OCI-M1 (cell line): ENCODE measurements around the gene TNRC6B.
"Not testable (repeated sequence)": the region's sequence is repeated elsewhere in the genome, so short reads cannot be mapped to it uniquely, and the experiment has no call there.

Experiments
- DNase-seq: peaks from one replicate; lab custom pipeline; 2025; lab: John Stamatoyannopoulos, UW

Gene TNRC6B, protein sequence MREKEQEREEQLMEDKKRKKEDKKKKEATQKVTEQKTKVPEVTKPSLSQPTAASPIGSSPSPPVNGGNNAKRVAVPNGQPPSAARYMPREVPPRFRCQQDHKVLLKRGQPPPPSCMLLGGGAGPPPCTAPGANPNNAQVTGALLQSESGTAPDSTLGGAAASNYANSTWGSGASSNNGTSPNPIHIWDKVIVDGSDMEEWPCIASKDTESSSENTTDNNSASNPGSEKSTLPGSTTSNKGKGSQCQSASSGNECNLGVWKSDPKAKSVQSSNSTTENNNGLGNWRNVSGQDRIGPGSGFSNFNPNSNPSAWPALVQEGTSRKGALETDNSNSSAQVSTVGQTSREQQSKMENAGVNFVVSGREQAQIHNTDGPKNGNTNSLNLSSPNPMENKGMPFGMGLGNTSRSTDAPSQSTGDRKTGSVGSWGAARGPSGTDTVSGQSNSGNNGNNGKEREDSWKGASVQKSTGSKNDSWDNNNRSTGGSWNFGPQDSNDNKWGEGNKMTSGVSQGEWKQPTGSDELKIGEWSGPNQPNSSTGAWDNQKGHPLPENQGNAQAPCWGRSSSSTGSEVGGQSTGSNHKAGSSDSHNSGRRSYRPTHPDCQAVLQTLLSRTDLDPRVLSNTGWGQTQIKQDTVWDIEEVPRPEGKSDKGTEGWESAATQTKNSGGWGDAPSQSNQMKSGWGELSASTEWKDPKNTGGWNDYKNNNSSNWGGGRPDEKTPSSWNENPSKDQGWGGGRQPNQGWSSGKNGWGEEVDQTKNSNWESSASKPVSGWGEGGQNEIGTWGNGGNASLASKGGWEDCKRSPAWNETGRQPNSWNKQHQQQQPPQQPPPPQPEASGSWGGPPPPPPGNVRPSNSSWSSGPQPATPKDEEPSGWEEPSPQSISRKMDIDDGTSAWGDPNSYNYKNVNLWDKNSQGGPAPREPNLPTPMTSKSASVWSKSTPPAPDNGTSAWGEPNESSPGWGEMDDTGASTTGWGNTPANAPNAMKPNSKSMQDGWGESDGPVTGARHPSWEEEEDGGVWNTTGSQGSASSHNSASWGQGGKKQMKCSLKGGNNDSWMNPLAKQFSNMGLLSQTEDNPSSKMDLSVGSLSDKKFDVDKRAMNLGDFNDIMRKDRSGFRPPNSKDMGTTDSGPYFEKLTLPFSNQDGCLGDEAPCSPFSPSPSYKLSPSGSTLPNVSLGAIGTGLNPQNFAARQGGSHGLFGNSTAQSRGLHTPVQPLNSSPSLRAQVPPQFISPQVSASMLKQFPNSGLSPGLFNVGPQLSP (N-terminal part only)

DNA sequence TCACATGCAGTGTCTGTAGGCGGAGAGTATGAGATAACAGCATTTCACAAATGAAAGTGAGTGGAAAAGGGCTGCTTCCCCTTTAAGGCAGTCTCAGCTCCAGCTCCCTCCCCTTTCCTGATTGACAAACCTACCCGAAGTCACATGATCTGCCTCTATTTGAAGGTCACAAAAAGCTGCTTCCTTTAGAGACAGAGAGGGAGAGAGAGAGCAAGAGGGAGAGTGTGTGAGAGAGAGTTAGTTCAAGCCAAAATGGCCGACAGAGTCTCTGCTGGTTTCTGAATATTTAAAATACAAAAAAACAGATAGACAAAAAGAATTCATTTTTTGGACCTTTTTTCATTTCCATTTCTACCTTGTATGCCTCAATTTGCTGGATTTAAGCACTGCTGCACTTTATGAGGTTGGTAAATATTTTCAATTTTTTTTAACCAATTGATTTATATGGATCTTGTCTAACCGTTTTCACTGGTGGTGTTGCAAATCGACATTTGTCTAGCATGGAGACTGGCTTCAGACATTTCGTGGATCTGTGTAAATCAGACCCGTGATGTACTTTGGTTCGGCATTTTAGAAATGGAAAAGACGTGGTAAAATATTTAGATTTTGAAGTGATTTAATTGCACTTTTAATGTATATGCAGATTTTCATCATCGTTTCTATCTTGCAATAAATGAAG lies at the start of gene TNRC6B:
Gene TNRC6B (plus strand): TSS at position 188 of the 679 bp plus-strand sequence. CDS start 211 bp downstream, at position 399.
- peak; percentile 98 for DNase-seq

DNA sequence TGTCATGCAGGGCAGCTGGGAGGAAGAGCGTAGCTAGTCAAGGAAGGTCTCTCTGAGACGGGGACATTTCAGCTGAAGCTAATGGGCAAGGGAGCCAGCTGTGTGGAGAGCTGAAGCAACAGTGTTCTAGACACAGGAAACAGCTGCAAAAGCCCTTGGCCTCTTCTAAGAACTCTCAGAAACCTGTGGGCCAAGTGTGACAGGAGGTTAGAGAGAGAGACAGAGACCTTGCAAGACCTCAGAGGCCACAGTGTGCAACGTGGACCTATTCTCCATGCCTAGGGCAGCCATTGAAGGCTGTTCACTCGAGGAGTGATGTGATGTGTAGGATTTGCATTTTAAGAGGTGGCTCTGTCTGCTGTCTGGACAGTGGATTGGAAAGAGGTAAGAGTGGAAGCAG lies 48.7 kb upstream of the TNRC6B start:
- no peak for DNase-seq

DNA sequence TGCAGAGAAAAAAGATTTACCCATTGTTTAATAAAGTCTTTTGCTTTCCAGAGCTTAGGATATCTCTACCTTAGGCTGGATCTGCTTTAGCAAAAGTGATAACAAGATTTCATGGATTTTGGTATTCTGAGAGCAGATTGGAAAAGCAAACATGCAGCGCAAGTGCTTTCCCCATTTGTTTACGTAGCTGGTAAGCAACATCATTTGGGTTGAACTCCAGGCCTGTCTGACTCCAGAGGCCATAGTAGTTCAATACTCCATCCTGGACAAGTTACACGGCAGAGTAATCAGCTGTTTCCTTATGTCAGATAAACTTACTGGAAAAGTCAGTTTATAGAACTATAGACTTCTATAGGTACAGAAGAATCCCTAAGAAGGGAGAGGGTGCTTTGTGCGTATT lies 40.6 kb upstream of the TNRC6B start:
- DNase-seq = no peak

DNA sequence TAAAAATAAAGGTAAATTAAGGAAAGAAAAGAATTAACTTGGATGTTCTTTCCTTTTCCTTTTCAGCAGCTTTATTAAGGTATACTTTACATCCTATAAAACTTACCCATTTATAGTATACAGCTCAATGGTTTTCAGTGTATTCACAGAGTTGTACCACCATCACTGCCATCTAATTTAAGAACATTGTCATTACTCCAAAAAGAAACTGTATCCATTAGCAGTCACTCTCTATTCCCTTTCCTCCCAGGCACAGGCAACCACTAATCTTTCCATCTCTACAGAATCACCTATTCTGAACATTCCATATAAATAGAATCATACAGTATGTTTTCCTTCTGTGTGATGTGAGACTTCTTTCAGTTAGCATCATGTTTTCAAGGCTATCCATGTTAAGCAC lies 38.9 kb upstream of the TNRC6B start:
- DNase-seq = no peak

DNA sequence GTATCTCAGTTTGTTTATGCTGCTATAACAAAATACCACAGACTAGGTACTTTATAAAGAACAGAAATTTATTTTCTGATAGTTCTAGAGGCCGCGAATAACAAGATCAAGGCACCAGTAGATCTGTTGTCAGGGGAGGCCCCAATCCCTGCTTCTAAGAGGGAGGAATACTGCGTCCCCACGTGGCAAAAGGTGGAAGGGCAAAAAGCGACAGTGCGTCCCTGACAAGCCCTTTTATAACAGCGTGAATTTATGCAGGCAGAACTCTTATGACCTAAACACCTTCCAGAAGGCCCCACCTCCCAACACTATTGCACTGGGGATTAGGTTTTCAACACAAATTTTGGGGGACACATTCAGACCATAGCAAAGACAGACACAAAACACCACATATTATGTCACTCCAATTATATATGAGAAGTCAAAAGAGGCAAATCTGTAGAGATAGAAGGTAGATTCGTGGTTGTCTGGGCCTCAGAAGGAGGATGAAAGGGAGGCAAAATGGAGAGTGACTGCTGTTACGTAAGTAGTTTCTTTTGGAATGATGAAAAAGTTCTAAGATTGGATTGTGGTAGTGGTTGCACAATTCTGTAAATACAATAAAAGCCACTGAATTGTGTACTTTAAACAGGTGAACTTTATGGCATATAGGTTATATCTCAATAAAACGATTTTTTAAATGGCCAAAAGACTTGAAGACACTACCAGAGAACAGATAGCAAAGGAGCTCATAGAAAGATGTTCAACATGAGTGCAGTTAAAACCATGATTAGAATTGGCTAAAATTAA lies 30.1 kb upstream of the TNRC6B start:
- no peak for DNase-seq

DNA sequence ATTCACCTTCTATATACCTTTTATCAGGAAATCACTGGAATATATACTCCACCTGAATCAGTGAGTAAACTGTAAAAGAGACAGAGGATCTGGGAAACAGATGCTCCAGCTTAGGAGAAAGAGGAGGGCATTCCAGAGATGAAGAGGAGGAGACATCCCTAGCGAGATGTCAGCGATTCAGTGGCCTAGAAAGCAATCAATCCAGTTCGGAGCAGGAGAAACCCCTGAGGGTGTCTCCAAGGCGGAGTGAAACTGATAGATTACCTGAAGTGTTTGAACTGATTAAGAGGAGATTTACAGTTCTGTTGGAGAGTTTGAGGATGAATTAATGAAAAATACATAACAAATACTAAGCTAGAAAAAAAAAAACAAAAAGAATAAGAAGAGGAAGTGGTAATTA lies 24.5 kb upstream of the TNRC6B start:
- no peak for DNase-seq

DNA sequence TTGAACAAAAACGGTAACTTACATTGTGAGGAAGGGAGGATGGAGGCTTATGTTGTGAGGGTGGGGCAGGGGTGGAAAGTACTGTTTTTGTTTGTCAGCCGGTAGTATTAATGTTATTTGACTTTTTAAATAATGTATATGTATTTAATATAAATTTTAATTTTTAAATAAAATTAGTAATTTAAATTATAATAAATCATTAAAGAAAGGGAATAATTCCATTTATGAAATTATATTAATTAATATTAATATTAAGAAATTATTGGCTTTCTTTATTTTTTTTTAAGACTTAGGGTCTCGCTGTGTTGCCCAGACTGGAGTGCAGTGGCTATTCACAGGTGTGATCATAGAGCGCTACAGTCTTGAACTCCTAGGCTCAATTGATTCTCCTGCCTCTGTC lies 24.0 kb upstream of the TNRC6B start:
- no peak for DNase-seq

DNA sequence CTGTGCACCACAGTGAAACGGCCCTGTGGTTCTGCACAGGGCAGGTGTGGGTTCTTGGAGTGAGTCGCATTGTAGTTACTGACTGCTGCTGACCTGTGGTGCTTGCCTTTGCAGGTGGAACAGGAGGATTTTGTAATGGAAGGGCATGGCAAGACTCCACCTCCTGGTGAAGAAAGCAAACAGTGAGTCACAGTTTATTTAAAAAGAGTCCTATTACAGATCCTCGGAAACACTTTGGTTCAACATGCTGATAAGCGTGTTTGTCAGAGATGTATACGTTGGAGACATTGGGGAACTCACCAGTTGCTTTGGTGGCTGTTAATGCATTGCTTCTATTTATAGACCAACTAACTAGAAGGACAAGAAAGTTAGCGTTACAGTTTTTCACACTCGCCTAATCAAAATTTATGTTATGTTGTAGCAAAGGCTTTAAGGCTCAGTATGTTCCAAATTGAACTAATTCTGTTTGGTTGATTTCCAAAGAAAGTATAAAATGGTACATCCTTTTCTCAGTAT lies 21.7 kb upstream of the TNRC6B start:
- peak; percentile 90 for DNase-seq

DNA sequence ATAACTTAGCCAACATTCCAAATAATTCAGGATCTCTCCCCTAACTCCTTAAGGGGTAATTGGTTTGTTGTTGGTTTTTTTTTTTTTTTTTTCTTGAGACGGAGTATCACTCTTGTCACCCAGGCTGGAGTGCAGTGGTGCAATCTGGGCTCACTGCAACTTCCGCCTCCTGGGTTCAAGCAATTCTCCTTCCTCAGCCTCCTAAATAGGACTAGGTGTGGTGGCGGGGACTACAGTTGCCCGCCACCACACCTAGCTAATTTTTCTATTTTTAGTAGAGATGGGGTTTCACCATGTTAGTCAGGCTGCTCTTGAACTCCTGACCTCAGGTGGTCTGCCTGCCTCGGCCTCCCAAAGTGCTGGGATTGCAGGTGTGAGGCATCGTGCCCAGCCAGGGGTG lies 21.0 kb upstream of the TNRC6B start:
- not testable (repeated sequence) for DNase-seq

DNA sequence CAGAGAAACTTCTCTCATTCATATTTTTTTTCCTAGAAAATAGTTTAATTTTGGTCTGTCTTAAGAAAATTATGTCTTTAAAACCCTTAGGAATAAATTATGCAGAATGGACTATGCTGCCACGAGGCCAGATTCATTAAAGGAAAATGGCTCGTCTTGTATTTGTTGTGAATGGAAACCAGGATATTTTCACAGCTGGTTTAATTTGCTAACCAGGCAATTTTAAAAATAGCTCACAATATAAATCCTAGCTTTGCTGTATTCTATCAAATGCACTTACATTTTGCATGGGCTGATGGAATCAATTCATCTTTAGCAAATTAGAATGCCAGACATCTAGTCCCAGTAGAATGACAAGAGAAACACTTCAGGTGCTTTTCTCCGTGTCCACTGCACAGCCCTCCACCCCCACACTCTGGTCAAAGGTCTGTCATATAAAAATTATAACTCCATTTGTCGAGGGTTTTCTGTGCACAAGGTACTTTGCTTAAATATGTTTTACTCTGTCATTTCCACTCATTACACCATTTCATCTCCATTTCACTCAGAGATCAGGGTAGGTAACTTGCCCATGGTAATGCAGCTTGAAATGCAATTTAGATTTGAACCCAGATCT lies 20.3 kb upstream of the TNRC6B start:
- DNase-seq = no peak

DNA sequence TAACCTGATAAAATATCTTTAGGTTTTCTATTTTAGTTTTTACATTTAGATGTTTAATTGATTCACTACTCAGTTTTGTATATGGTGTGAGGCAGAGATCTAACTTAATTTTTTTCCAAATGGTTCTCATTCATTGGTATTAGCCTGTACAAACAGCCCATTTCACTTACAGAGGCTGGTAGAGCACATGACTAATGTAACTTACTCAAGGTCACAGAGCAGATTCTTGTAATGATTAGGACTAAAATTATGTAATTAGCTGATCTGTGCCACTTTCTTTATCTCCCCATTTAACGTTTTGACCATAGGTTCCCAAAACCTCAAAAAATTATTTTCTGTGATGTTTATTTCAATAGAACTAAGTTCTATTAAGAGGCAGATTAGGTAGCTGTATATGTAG lies 16.5 kb upstream of the TNRC6B start:
- DNase-seq = no peak

DNA sequence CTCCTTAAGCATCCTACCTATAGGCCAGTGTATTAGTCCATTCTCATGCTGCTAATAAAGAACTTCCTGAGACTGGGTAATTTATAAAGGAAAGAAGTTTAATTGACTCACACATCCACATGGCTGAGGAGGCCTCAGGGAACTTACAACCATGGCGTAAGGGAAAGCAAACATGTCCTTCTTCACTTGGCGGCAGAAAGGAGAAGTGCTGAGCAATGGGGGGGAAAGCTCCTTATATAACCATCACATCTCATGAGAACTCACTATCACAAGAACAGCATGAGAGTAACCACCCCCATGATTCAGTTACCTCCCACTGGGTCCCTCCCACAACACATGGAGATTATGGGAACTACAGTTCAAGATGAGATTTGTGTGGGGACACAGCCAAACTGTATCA lies 12.2 kb upstream of the TNRC6B start:
- peak; percentile 59 for DNase-seq

DNA sequence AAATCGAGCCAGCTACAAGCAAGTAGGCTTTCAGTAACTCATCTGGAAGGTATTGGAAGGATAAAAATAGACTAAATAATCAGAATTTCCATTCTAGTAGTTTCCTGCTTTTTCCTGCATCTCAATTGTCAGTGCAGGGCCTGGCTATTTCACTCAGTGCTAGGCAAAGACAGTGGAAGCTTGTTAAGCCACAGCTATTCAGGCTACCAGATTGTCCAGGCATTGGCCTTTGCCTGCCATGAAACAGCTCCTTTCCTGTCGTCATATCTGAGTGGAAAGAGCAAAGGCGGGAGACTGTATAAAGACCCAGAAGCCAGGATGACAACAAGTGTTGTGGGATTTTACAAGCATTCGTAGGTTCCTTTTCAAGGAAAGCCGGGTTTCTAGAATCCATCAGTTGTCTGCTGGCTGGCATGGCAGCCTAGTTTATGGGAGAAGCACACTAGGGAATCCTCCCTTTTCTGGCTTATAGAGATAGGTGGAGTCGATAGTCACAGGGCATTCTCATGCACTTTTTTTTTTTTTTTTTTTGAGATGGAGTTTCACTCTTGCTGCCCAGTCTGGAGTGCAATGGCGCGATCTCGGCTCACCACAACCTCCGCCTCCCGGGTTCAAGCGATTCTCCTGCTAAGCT lies 2.0 kb upstream of the TNRC6B start:
- no peak for DNase-seq

DNA sequence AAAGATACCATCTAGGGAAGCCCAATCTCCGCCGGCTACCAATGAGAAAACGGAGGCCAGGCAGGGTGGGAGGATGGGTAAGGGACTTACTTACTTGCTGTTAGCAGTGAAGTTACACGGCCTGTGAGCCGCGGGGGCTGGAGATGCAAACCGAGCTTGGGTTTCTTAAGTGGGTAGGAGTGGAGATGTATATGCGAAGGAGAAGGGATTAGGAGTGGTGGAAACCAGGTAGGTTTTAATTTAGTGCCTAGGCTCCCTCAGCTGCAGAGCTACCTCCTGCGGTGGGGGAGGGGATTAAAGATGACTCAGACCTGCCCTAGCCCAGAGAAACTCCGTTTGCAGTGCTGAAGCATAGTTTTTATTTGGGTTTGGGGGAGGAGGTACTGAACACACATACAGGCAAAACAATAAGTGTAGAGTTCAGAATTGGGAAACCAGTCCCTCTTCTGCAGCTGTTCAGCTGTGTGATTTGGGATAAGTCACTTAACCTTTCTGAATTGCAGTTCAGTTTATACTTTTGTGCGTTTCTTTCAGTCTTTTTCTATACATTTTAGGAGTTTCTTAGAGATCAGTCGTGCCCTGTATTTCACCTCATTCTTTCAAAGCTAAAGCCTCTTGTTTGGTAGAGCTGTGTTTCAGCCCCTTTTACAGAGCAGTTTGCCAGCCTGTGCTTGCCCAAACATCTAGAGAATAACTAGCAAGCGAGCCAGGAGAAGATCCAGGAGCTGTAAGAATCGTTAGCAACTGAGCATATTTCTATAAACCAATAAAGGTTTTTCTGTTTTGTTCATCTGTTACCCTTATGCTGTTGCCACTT lies 596 bp upstream of the TNRC6B start:
- peak; percentile 89 for DNase-seq

DNA sequence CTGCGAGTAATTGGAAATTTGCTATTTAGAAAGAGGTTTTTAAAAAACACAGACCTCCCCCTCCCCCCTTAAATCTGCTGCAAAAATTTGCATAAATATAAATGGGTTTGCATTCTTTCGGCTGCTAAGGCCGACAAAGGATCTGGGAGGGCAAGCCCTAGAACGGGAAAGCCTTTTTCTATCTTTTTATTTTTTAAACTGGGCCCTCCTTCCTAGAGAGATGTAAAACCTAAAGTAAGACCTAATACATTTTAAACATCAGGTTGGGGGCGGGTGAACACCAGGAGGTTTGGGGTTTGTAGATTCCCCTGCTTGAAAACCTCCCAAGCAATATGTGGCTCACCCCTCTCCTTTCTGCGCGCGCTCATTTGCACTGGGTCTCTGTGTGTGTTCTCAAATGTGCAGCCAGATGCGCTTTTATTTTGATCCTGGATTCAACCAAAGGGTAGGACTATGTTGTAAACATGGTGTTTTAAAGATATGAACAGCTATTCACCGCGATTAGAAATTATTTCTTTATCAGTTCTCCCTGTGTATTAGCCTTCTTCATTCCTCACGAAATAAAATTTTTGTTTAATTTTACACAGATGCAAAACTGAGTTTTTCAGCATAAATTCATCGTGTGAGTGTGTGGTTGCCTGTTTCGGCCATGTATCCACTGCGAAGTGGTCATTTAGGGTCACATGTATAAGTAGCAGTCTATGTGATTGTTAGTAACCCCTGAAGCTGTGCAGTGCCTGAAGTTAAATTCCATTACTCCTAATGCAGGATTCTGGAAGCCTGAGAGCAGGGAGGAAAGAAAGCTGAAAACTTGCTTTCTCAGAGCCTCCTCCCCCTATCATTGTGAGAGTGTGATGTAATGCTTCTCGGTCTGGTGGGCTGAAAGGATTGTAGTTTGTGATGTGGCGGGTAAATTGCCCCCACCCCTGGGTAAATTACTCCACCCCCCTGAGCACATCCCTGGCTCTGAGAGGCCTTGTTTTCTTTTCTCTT lies 988 bp downstream of the TNRC6B start:
- peak; percentile 74 for DNase-seq

DNA sequence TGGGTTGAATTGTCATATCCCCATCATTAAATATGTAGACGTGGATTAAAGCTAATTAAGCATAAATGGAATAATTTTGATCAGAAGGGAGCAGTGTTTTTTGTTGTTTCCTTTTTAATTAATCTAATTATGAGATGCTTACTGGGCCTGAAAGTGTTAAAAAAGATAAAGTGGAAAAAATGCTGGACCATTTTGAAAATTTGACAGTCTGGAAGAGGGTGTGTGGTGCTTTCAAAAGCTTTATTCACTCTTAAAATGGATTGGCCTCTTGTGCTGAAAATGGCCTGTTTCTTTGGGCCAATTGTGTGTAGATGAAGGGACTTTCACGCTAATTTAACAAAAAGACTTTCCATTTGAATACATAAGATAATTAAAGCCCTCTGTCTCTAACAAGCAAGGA lies 1.8 kb downstream of the TNRC6B start:
- peak; percentile 27 for DNase-seq

DNA sequence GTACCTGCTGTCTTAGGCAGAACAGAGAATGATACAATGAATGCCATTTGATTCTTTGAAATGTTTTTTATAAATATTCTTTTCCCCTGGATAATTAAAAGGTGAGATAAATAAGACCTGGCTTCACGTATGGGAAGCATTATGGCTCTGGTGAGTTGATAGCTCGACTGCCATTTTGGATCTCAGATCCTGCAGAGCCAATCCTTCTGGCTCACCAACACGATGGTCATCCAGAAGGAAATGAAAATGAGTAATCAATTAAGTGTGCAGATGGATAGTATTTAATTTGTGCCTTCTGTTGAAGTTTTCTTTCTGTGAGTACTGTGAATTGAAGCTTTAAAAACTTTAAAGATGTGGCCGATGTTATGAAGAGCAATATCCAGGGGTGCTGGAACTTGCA lies 2.7 kb downstream of the TNRC6B start:
- DNase-seq = no peak

DNA sequence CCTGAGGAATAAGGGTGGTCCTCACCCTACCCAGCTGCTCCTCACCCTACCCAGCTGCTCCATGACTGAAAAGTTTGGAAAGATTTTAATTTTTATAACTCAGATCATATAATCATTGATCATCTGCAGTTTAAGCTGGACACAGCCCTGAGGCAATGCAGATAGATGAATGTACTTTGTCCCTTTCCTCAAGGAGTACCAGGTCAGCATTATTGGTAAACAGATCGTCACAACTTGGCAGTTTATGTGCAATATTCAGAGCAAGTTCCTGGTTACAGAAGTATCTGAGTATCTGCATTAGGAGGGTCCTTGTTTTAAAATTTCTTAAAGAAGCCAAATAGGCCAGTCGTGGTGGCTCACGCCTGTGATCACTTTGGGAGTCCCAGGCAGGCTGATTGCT lies 3.6 kb downstream of the TNRC6B start:
- DNase-seq = no peak
